SK-N-DZ (cell line): ENCODE measurements around the gene BMAL2.

Source experiments
- DNase-seq: peaks from one replicate; pipeline ENCODE4 v3.0.0-alpha.2; 2015; ENCODE audit warnings: low spot score

The BMAL2 gene

DNA sequence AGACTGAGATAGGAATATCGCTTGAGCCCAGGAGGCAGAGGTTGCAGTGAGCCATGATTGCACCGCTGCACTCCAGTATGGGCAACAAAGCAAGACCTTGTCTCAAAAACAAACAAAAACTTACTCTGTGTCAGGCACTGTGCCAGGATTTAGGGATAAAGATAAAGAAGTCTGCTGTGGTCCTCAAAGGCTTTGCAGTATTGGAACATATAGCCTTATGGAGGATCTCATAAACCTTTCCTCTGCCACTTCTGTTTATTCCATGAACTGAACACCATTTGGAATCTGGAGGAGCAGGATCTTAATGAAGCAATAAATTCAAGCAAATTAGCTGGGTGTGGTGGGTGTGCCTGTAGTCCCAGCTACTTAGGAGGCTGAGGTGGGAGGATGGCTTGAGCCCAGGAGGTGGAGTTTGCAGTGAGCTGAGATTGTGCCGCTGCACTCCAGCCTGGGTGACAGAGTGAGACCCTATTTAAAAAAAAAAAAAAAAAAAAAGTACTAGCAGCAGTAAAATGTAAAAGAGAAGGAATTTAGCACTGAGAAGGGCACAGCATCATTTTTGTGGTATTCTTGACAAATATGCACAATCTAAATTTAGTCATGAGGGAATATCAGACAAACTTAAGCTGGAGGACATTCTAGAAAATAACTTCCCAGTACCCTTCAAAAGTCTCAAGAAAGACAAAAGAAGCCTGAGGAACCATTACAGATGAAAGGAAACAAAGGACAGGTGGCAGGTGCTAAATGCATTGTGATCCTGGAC, 27.1 kb downstream of the BMAL2 start:
- DNase-seq: no peak

DNA sequence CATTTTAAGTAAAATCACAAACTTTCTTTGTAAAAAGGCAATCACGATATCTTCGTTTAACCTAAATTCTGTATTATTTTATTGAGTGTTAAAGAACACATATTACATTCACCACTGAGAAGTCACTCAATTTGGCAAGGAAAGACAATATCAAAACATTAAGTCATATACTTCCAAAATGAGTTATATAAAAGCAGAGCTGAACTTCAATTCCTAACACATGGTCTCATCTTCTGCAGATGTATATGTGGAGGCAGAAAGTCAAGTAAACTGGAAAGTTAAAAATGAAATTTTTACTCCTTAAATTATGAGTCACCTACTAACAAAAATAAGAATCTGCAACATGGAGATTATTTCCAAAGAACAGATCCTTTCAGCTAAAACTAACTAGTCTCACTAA, 28.7 kb downstream of the BMAL2 start:
- no peak for DNase-seq

DNA sequence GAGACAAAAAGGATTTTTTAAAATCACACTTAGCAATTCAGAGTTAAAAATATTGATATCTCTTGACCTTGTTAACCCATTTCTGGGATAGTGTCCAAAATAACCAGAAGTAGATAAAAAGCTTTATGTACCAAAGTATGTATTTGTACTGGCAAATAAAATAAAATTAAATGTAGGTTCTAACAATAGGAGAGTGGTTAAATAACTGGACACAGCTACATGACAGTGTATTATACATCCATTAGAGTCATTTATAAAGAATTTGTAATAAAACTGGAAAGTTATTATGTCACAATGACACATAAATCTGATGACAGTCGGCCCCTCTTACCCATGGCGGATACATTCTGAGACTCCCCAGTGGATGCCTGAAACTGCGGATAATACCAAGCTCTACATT, 34.0 kb downstream of the BMAL2 start:
- no peak for DNase-seq

- DNase-seq: no peak
Observed at GRCh38 chr12:27367078-27367477, 34.4 kb downstream of the BMAL2 start.

DNA sequence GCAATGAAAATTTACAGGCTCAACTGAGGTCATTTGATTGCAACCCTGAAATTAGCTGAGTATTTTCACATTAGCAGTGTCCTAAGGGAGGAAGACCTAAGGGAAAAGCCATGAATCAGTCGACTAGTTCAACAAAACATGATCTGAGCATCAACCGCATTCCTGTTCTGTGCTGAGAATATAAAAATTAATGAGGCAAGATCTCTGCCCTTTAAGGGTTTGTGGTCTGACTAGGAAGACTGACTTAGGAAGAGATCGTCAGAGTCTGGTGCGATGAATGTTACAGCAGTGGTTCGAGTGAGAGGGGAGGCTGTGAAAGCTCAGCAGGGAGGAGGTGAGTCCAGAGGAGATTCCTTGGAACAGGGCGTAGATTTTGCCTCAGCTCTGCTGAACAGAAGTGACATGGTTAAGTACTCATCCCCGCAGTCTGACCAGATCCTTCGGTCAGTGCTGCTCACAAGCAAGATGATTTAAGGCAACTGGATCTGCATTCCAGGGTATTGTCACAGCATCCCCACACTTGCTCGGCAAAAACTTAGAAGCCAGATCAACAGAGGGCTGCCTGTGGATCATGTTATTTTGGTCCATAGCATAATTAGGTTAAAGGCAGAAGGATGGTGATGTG, 49.6 kb downstream of the BMAL2 start:
- DNase-seq: no peak
